ENCODE data around the gene DNAH1. TPM values are rescaled to one million over a fixed set of nuclear protein-coding genes. Genes with fewer than 3 reads are reported as not detected.

DNAH1 gene
- total RNA-seq, 1 donor from 2014 or later: 8.9 TPM

DNA sequence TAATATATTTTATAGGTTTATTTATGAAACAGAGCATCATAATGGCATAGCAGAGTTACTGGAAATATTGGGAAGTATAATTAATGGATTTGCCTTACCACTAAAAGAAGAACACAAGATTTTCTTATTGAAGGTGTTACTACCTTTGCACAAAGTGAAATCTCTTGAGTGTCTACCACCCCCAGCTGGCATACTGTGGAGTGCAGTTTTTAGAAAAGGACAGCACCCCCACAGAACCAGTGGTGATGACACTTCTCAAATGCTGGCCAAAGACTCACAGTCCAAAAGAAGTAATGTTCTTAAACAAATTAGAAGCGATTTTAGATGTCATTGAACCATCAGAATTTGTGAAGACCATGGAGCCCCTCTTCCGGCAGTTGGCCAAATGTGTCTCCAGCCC, 58.1 kb downstream of the DNAH1 start:
- H3K36me3 Mint-ChIP-seq (ENCODE audit: unreplicated experiment): no peaks in the 10 kb centered on the region
- peaks cover 4% of the 10 kb centered on the region for H3K4me1 Mint-ChIP-seq (ENCODE audit: low read depth, unreplicated experiment)
- no peak for DNase-seq
- no peak overlapping the region for H3K27ac Mint-ChIP-seq (ENCODE audit: unreplicated experiment)
- peaks cover 7% of the 10 kb centered on the region for H3K27me3 Mint-ChIP-seq (ENCODE audit: unreplicated experiment)
- H3K9me3 Mint-ChIP-seq (ENCODE audit: unreplicated experiment): no peaks in the 10 kb centered on the region
- H3K4me3 Mint-ChIP-seq (ENCODE audit: unreplicated experiment): no peak overlapping the region
- no peak for TF ChIP-seq CTCF (IDR thresholded peaks at IDR 0.05; ENCODE audit: partially characterized antibody, unreplicated experiment)

DNA sequence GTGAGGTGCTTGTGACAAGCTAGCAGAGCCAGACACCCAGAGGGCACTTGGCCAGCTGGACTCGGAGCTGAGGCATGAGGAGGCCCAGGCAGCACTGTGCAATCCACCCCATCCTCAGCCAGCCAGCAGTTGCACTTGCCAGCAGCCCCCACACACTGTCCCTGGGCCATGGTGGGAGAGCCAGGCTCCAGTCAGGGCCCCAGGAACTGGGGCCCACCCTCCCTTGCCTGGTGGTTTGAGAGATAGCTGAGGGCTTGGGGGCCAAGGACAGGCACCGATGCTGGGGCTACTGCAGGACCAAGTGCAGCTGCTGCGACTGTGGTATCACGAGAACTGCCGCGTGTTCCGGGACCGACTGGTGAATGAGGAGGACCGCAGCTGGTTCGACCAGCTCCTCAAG, 63.5 kb downstream of the DNAH1 start:
- DNase-seq: no peak
- H3K9me3 Mint-ChIP-seq (ENCODE audit: unreplicated experiment): peaks cover 2% of the 10 kb centered on the region
- no peaks in the 10 kb centered on the region for H3K36me3 Mint-ChIP-seq (ENCODE audit: unreplicated experiment)
- TF ChIP-seq CTCF (IDR thresholded peaks at IDR 0.05; ENCODE audit: partially characterized antibody, unreplicated experiment): no peak
- H3K27me3 Mint-ChIP-seq (ENCODE audit: unreplicated experiment): peaks cover 9% of the 10 kb centered on the region
- no peaks in the 10 kb centered on the region for H3K4me1 Mint-ChIP-seq (ENCODE audit: low read depth, unreplicated experiment)
- no peak overlapping the region for H3K27ac Mint-ChIP-seq (ENCODE audit: unreplicated experiment)
- H3K4me3 Mint-ChIP-seq (ENCODE audit: unreplicated experiment): no peak overlapping the region

- Mint-ChIP-seq H3K27ac (ENCODE audit: unreplicated experiment) (no peak overlapping the region), H3K36me3 (ENCODE audit: unreplicated experiment) (no peaks in the 10 kb centered on the region), H3K4me3 (ENCODE audit: unreplicated experiment) (no peak overlapping the region), H3K9me3 (ENCODE audit: unreplicated experiment) (peaks cover 2% of the 10 kb centered on the region), H3K4me1 (ENCODE audit: low read depth, unreplicated experiment) (no peaks in the 10 kb centered on the region), H3K27me3 (ENCODE audit: unreplicated experiment) (peaks cover 9% of the 10 kb centered on the region)
- DNase-seq: no peak
- no peak for TF ChIP-seq CTCF (IDR thresholded peaks at IDR 0.05; ENCODE audit: partially characterized antibody, unreplicated experiment)
Measured at GRCh38 chr3:52380023-52380422, 63.9 kb downstream of the DNAH1 start.

DNA sequence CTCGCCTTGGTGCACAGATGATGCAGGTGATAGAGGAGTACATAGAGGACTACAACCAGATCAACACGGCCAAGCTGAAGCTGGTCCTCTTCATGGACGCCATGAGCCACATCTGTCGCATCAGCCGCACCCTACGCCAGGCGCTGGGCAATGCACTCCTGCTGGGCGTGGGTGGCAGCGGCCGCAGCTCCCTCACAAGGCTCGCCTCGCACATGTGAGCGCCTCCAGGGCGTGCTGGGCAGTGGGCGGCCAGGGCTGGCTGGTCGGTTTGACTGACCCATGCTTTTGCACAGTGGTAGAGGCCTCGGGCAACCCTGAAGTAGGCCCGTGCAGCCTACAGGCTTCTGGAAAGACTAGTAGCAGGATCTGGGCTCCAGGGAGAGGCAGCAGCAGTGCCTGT, 65.5 kb downstream of the DNAH1 start:
- Mint-ChIP-seq H3K4me1 (ENCODE audit: low read depth, unreplicated experiment) (no peaks in the 10 kb centered on the region), H3K9me3 (ENCODE audit: unreplicated experiment) (peaks cover 2% of the 10 kb centered on the region), H3K27me3 (ENCODE audit: unreplicated experiment) (peaks cover 9% of the 10 kb centered on the region), H3K4me3 (ENCODE audit: unreplicated experiment) (no peak overlapping the region), H3K36me3 (ENCODE audit: unreplicated experiment) (no peaks in the 10 kb centered on the region), H3K27ac (ENCODE audit: unreplicated experiment) (no peak overlapping the region)
- no peak for TF ChIP-seq CTCF (IDR thresholded peaks at IDR 0.05; ENCODE audit: partially characterized antibody, unreplicated experiment)
- DNase-seq: no peak

- Mint-ChIP-seq H3K4me3 (ENCODE audit: unreplicated experiment) (no peak overlapping the region), H3K27ac (ENCODE audit: unreplicated experiment) (no peak overlapping the region), H3K27me3 (ENCODE audit: unreplicated experiment) (peaks cover 9% of the 10 kb centered on the region), H3K36me3 (ENCODE audit: unreplicated experiment) (no peaks in the 10 kb centered on the region), H3K9me3 (ENCODE audit: unreplicated experiment) (peaks cover 4% of the 10 kb centered on the region), H3K4me1 (ENCODE audit: low read depth, unreplicated experiment) (no peaks in the 10 kb centered on the region)
- no peak for DNase-seq
- TF ChIP-seq CTCF (IDR thresholded peaks at IDR 0.05; ENCODE audit: partially characterized antibody, unreplicated experiment): no peak
Measured at GRCh38 chr3:52383446-52383845, 67.3 kb downstream of the DNAH1 start.

Data from glutamatergic neuron (in vitro differentiated cells).